Activated T-helper 2 cell treated with anti-CD3 and anti-CD28 coated beads, Interferon-gamma antibody, Interleukin-2, Interleukin-4, amounts not matched to agents 10 μg/mL and 5 μg/mL and 100 μg/mL, durations not matched to agents 14 hours and 24 hours and 36 hours (primary cell): ENCODE data around the gene NPRL2. TPM values are rescaled to one million over a fixed set of nuclear protein-coding genes. Genes with fewer than 3 reads are reported as not detected.
"Not testable (repeated sequence)": the region's sequence is repeated elsewhere in the genome, so short reads cannot be mapped to it uniquely, and the experiment has no call there.

ENCODE experiments used
- DNase-seq: peaks from one replicate; pipeline ENCODE4 v3.0.0; 2021; ENCODE audit warnings: low spot score
- H3K27ac Mint-ChIP-seq: one replicate; pipeline ENCODE4 v1.8.0; 2021; ENCODE audit warnings: mixed read lengths
- H3K27me3 Mint-ChIP-seq: one replicate; pipeline ENCODE4 v1.8.0; 2021; ENCODE audit warnings: low read depth, mixed read lengths
- H3K36me3 Mint-ChIP-seq: one replicate; pipeline ENCODE4 v1.8.0; 2021; ENCODE audit warnings: low read depth, mixed read lengths
- H3K4me1 Mint-ChIP-seq: one replicate; pipeline ENCODE4 v1.8.0; 2021; ENCODE audit warnings: low read depth, mixed read lengths
- H3K4me3 Mint-ChIP-seq: one replicate; pipeline ENCODE4 v1.8.0; 2021; ENCODE audit warnings: low read depth, mild to moderate bottlenecking, moderate library complexity, mixed read lengths
- H3K9me3 Mint-ChIP-seq: one replicate; pipeline ENCODE4 v1.8.0; 2021; ENCODE audit warnings: mixed read lengths
- intact Hi-C: fragments of 100-400 bp; cut with micrococcal nuclease; formaldehyde crosslinking; loops from one replicate; pipeline ENCODE4 v1.15.1; 2023
- total RNA-seq: library from RNA; stranded (reverse); gene quantifications from 2 replicates; pipeline ENCODE4 v1.2.3, GENCODE V29; 2022

Gene NPRL2
- total RNA-seq, 1 donor from 2014 or later: 42.7 TPM

DNA sequence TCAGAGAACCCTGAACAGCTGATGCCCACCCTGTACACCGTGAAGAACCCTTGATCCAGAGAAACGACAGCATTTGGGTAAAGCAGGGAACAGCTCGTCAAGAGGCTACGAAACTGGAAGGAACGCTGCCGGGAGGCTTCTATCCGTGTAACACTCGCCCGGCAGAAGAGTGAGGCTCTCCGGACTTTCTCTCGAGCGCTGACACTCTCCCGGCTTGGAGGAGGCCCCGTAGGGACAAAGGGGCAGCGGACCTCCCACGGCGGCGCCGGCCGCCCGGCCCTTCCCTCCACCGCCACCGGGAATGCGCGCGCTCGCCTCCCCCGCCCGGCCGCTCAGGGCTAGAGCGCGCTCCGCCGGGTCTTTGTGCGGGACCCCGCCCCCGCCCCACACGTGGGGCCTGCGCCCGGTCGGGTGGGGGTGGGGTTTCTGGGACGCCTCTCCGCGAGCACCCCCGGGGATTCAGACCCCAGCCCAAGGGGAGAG lies 29.7 kb downstream of the NPRL2 start:
- H3K27ac Mint-ChIP-seq: no peak overlapping the region
- H3K36me3 Mint-ChIP-seq: peaks cover 30% of the 10 kb centered on the region
- intact Hi-C loops: loop anchor here (1.0 to 5.0 kb wide), 2 partner anchors 22 to 84 kb away; partner anchors contain the start of genes GNAI2, HYAL3 and NAA80
- H3K4me3 Mint-ChIP-seq: peak overlapping the region; percentile 89
- no peaks in the 10 kb centered on the region for H3K9me3 Mint-ChIP-seq
- H3K4me1 Mint-ChIP-seq: peaks cover 13% of the 10 kb centered on the region
- DNase-seq: no peak
- no peaks in the 10 kb centered on the region for H3K27me3 Mint-ChIP-seq

DNA sequence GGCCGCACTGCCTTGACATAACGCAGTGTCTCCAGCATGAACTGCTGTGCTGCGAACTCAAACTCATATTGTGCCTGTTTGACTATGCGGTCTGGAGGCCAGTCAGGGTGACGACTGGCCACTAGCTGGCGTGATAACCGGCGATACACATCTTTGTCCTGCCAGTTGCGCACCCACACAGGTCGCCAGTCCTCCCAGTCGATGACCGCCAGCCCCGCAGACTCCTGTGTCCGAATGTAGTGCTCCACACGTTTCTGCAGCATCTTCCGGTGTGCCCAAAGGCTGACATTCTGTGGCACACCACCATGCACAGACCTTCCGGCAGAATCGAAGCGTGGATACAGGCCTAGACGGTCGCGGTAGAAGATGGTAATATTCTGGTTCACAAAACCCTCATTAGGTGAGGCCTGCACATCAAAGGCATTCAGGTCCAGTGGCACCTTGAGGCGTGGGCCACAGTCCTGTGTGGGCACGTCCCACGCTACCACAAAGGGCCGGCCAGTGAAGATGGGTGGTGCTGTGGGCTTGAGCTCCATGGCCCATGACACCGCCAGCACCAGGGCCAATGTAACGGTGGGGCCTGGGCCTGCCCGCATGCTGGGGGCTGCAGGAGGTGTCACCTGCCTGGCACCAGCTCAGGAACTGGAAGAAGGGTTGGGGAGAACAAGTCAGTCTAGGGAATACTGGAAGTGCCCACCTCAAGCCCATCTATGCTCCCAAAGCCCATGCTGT lies 30.5 kb downstream of the NPRL2 start:
- peaks cover 25% of the 10 kb centered on the region for H3K36me3 Mint-ChIP-seq
- no peaks in the 10 kb centered on the region for H3K27me3 Mint-ChIP-seq
- peak overlapping the region; percentile 89 for H3K4me3 Mint-ChIP-seq
- no peak overlapping the region for H3K27ac Mint-ChIP-seq
- no peak for DNase-seq
- H3K9me3 Mint-ChIP-seq: no peaks in the 10 kb centered on the region
- H3K4me1 Mint-ChIP-seq: peaks cover 13% of the 10 kb centered on the region
- intact Hi-C loops: loop anchor here (5.0 kb wide), 1 partner anchor 83 kb away; the partner anchor contains the start of gene GNAI2

DNA sequence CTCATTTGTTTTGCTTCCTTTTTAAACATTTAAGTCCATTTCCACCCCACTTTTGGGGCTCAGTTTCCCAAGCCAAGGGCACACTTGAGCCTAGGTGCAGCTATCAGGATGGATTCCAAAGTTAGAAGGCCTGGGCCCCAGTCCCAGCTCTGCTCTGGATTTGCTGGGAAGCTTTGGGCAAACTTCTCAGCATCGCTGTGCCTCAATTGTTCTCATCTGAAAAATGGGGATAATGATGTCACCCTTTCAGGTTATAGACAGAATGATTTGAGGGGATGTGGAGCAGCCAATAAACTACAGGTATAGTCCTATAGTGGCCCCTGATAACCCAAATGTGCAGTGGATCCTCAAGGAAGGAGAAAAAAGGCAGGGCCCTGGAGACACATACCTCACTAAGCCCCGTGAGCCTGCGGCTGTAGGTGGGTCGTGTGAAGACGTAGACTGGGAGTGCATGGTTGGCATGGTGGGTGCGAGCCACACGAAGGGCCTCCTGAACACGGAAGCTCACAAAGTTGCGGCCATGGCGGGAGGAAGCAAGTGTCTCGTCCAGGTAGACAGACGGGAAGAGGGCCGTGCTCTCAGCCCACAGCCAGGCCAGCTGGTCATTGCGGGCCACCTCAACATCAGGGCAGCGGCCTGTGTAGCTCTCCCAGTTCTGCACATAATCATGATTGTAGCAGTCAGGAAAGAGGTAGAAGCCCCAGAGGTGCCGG lies 31.2 kb downstream of the NPRL2 start:
- no peaks in the 10 kb centered on the region for H3K9me3 Mint-ChIP-seq
- peaks cover 13% of the 10 kb centered on the region for H3K4me1 Mint-ChIP-seq
- no peak for DNase-seq
- H3K4me3 Mint-ChIP-seq: peak overlapping the region; percentile 37
- H3K27ac Mint-ChIP-seq: no peak overlapping the region
- H3K36me3 Mint-ChIP-seq: peaks cover 19% of the 10 kb centered on the region
- no peaks in the 10 kb centered on the region for H3K27me3 Mint-ChIP-seq
- intact Hi-C loops: no loop called here

DNA sequence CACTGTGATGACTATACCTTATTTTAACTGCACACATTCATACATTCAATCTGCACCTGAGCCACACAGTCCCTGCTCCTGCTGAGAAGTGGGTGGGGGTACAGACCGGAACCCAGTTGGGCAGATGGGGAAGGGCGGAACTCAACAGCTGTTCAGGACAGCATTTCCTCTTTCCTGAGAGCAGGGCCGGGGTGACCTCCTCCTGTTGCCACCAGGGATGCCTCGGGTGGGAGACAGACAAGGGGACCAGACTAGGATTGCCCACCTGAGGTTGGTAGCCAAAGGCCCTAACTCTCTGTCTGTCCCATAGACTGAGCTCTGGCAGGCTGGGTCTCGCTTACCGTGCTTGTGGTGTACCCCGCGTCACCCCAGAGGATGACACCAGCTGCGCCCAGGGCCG lies 32.0 kb downstream of the NPRL2 start:
- Mint-ChIP-seq H3K4me1 (peaks cover 13% of the 10 kb centered on the region), H3K27ac (no peak overlapping the region), H3K27me3 (no peaks in the 10 kb centered on the region), H3K36me3 (peaks cover 19% of the 10 kb centered on the region), H3K4me3 (peak overlapping the region; percentile 37), H3K9me3 (no peaks in the 10 kb centered on the region)
- intact Hi-C loops: no loop called here
- DNase-seq: no peak

DNA sequence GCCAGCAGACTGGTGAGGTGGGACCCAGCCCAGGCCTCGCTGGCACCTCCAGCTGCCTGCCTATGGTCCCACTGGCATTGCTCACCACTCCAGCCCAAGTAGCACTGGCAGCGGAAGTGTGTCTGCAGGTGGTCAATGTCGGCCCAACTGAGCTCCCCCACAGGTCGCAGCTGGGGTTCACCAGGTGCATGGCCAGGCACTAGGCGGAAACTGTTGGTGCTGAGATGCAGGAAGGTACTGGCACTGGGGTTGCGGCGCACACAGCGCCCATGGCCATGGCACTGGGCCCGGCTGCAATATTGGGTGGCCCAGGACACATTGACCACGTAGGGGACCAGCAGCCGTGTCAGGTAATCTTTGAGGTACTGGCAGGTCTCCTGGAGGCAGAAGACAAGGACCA lies 32.4 kb downstream of the NPRL2 start:
- no peak for DNase-seq
- H3K4me1 Mint-ChIP-seq: peaks cover 13% of the 10 kb centered on the region
- peak overlapping the region; percentile 37 for H3K4me3 Mint-ChIP-seq

DNA sequence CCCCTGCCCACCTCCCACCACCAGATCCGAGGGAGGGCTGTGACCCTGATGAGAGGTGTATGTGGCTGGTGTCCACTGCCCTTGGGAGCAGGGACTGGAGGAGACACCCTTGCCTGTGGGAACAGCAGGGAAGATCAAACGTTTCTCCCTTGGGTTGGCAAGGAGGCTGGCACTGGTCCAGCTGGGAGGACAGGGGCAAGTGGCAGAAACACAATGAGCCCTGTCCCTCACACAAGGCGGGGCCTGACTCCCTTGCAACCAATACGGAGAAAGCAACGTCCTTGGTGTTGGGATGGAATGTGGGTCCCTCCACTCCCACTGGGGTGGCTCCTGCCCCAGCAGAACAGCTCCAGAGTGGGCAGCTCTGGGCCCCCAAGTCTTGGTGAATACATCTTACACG lies 33.3 kb downstream of the NPRL2 start:
- no peak overlapping the region for H3K4me3 Mint-ChIP-seq

More for the DNA sequence above, 32.4 kb downstream of the NPRL2 start:
- no peaks in the 10 kb centered on the region for H3K27me3 Mint-ChIP-seq
- no peaks in the 10 kb centered on the region for H3K9me3 Mint-ChIP-seq
- no peak overlapping the region for H3K27ac Mint-ChIP-seq
- peaks cover 19% of the 10 kb centered on the region for H3K36me3 Mint-ChIP-seq
- intact Hi-C loops: no loop called here

DNA sequence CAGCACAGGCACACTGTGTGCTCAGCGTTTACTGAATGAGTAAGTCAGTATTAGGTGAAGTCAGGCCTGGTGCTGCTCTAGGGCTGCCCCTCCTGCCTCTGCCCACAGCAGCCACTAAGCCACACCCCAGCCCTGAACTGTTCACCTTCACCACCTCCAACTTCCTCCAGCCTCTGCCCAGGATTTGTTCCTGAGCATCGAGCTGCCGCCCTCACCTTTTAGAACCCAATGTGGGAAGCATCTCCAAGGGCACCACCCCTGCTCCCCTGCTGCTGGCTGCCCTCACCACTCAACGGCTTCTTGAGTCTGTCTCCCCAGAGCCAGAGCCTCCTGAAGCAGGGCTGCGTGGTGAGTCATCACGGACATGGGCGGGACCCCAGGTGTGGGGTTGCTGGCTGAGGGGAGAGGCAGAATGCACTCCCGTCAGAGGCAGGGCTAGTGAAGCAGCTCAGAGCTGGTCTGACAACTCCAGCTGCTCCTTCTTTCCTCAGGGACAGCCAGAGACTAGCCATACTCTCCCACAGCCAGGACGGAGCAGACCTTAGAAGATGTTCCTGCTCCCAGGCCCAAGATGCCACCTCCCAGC lies 33.8 kb downstream of the NPRL2 start:
- intact Hi-C loops: no loop called here
- no peaks in the 10 kb centered on the region for H3K9me3 Mint-ChIP-seq
- no peak overlapping the region for H3K4me3 Mint-ChIP-seq
- DNase-seq: no peak
- no peaks in the 10 kb centered on the region for H3K27me3 Mint-ChIP-seq
- H3K4me1 Mint-ChIP-seq: peaks cover 13% of the 10 kb centered on the region
- peaks cover 19% of the 10 kb centered on the region for H3K36me3 Mint-ChIP-seq
- H3K27ac Mint-ChIP-seq: peak overlapping the region; percentile 40

More for the DNA sequence above, 33.3 kb downstream of the NPRL2 start:
- DNase-seq: no peak
- Mint-ChIP-seq H3K4me1 (peaks cover 13% of the 10 kb centered on the region), H3K9me3 (no peaks in the 10 kb centered on the region), H3K27ac (no peak overlapping the region), H3K36me3 (peaks cover 19% of the 10 kb centered on the region), H3K27me3 (no peaks in the 10 kb centered on the region)
- intact Hi-C loops: no loop called here

DNA sequence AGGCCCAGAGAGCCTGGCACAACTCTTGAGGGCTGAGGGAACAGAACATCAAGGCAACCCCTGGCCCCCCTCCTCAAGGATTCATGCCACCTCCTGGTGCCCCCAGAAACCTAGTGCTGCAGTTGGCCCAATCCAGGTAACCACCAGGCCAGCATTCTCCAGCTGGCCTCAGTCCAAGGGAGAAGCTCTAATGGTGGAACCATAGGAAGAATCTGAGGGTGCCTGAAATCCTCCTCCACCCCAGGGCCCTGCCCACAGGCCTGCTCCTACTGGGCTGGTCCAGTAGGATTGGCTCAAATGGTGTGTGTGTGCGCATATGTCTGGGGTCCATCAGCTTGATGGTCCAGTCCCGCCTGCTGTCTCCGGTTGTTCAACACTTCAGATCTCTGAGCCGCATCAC lies 35.8 kb downstream of the NPRL2 start:
- no peaks in the 10 kb centered on the region for H3K27me3 Mint-ChIP-seq
- DNase-seq: no peak

DNA sequence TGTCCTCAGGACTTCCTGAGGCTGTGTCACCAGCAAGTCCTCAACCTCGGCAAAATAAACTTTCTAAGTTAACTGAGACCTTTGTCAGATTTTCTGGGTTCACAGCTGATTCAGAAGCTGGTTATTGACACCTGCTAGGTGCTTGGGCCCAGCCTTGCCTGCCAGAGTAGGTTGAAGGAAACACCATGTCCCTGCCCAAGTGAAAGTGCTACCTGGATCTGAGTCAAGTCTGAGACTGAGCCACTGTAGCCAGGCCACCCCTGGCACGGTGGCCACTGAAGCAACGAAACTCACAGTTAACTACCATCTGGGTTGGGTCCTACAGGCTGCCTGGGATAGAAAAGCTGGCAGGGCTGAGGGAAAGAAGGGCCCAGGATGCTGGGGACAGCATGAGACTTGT lies 36.2 kb downstream of the NPRL2 start:
- intact Hi-C loops: no loop called here
- no peak overlapping the region for H3K4me3 Mint-ChIP-seq
- no peak for DNase-seq
- H3K27me3 Mint-ChIP-seq: no peaks in the 10 kb centered on the region
- H3K9me3 Mint-ChIP-seq: peaks cover 5% of the 10 kb centered on the region
- H3K27ac Mint-ChIP-seq: no peak overlapping the region
- peaks cover 11% of the 10 kb centered on the region for H3K4me1 Mint-ChIP-seq
- H3K36me3 Mint-ChIP-seq: peaks cover 22% of the 10 kb centered on the region

More for the DNA sequence above, 35.8 kb downstream of the NPRL2 start:
- H3K27ac Mint-ChIP-seq: no peak overlapping the region
- intact Hi-C loops: no loop called here
- H3K36me3 Mint-ChIP-seq: peaks cover 21% of the 10 kb centered on the region
- H3K4me3 Mint-ChIP-seq: no peak overlapping the region
- H3K9me3 Mint-ChIP-seq: peaks cover under 1% of the 10 kb centered on the region
- peaks cover 11% of the 10 kb centered on the region for H3K4me1 Mint-ChIP-seq

DNA sequence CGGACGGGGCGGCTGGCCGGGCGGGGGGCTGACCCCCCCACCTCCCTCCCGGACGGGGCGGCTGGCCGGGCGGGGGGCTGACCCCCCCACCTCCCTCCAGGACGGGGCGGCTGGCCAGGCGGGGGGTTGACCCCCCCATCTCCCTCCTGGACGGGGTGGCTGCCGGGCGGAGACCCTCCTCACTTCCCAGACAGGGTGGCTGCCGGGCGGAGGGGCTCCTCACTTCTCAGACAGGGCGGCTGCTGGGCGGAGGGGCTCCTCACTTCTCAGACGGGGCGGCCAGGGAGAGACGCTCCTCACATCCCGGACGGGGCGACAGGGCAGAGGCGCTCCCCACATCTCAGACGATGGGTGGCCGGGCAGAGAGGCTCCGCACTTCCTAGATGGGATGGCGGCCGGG lies 38.5 kb downstream of the NPRL2 start:
- H3K9me3 Mint-ChIP-seq, H3K27ac Mint-ChIP-seq, DNase-seq, H3K4me3 Mint-ChIP-seq, H3K27me3 Mint-ChIP-seq, intact Hi-C loops, H3K4me1 Mint-ChIP-seq: not testable (repeated sequence)
- H3K36me3 Mint-ChIP-seq: peaks cover 13% of the 10 kb centered on the region

DNA sequence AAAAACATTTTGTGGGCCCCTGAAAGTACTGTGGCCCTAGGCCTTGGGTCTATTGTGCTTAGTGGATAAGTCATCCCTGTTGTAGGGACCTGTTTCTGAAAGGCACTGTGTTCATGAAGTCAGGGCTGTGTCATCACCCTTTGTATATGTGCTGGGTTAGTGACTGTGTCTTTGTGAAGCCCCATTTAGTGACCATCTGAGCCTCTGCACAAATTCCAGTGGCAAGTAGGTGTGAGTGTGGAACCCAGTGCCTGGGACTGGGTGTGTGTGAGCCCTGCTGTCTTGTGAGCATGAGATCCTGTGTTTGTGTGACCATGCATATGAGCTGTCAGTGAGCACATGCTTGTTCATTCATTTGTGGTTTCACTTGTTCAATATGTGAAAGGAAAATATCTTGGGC lies 46.0 kb downstream of the NPRL2 start:
- H3K27ac Mint-ChIP-seq: no peak overlapping the region
- H3K4me1 Mint-ChIP-seq: peaks cover 13% of the 10 kb centered on the region
- peaks cover 2% of the 10 kb centered on the region for H3K9me3 Mint-ChIP-seq
- intact Hi-C loops: no loop called here
- H3K36me3 Mint-ChIP-seq: peaks cover 6% of the 10 kb centered on the region
- H3K27me3 Mint-ChIP-seq: no peaks in the 10 kb centered on the region
- DNase-seq: no peak
- no peak overlapping the region for H3K4me3 Mint-ChIP-seq

DNA sequence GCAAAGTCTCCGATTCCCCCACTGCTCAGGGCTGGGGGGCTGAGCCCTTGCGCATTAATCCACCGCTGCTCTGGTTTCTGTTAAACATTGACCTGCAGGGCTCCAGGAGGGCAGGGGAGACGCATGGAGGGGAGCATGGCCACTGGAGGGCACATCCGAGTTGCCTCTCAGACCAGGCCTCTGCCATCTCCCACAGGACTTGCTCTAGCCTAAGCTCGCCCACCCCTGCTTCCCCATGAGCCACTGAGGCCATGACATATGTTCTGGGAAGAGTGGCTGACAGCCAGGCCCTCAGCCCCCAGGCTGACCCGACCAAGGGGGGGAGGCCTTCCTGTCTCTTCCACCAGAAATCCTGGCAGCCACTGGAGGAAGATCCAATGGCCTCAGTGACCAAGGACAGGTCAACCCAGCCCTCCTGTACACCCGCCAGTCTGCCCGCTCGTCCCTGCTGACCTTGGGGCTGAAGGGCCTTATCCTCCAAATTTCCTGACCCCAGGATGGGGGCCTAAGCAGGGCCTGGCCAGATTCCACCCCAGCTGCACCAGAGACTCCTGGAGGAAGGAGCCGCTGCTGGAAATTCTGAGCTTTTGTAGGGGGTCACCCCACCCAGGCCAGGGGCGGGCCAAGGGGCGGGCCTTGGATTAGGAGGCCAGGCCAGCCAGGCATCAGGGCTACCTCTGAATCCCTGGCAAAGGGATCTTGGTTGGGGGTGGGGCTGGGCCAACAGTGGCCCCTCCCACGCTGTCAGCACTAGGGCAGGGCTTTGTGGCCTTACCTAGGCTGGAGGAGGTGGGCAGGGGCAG lies 47.4 kb downstream of the NPRL2 start, which contains the start of gene HYAL1:
Gene HYAL1 (minus strand): TSS at position 562 of the 803 bp plus-strand sequence. CDS start 618 bp downstream, outside the sequence.
- no peaks in the 10 kb centered on the region for H3K27me3 Mint-ChIP-seq
- intact Hi-C loops: no loop called here
- no peak within 1 kb of the TSS for H3K27ac Mint-ChIP-seq
- no peaks in the 10 kb centered on the region for H3K9me3 Mint-ChIP-seq
- H3K36me3 Mint-ChIP-seq: peaks cover 3% of the 10 kb centered on the region
- peaks cover 14% of the 10 kb centered on the region for H3K4me1 Mint-ChIP-seq
- DNase-seq: no peak
- no peak within 1 kb of the TSS for H3K4me3 Mint-ChIP-seq
